Measurements from ENCODE around the gene CBX2.
A peak's percentile ranks its signal among the peaks of the same experiment; 100 is the strongest.

CBX2 gene

GRCh38 chr17:79832218-79833109 lies 54.5 kb downstream of the CBX2 start:
- no peaks in the 10 kb centered on the region for H3K27me3 ChIP-seq (ENCODE audit: low read depth, low read length)
- H3K4me3 ChIP-seq (ENCODE audit: low read depth in 1 of 2, low read length in 2 of 2) = no peak overlapping the region
- H3K27ac ChIP-seq (ENCODE audit: low read length) = no peak overlapping the region
- H3K36me3 ChIP-seq (ENCODE audit: control insufficient read depth in 1 of 2, insufficient read depth in 2 of 2, low read length in 2 of 2) = peaks cover 3 to 27% of the 10 kb centered on the region in 2 donors
- no peaks in the 10 kb centered on the region for H3K9me3 ChIP-seq (ENCODE audit: control insufficient read depth in 1 of 2, low read length in 2 of 2)
- peaks cover 3 to 58% of the 10 kb centered on the region in 2 donors for H3K4me1 ChIP-seq (ENCODE audit: control insufficient read depth in 1 of 2, insufficient read depth in 2 of 2, low read length in 2 of 2)

GRCh38 chr17:79833110-79833450 lies 55.1 kb downstream of the CBX2 start:
- H3K4me3 ChIP-seq (ENCODE audit: low read depth in 1 of 2, low read length in 2 of 2) = no peak overlapping the region
- no peaks in the 10 kb centered on the region for H3K9me3 ChIP-seq (ENCODE audit: control insufficient read depth in 1 of 2, low read length in 2 of 2)
- H3K36me3 ChIP-seq (ENCODE audit: control insufficient read depth in 1 of 2, insufficient read depth in 2 of 2, low read length in 2 of 2) = peaks cover 3 to 27% of the 10 kb centered on the region in 2 donors
- no peak overlapping the region for H3K27ac ChIP-seq (ENCODE audit: low read length)
- H3K4me1 ChIP-seq (ENCODE audit: control insufficient read depth in 1 of 2, insufficient read depth in 2 of 2, low read length in 2 of 2) = peaks cover 3 to 65% of the 10 kb centered on the region in 2 donors
- no peaks in the 10 kb centered on the region for H3K27me3 ChIP-seq (ENCODE audit: low read depth, low read length)

GRCh38 chr17:79833744-79834564 lies 56.0 kb downstream of the CBX2 start:
- H3K9me3 ChIP-seq (ENCODE audit: control insufficient read depth in 1 of 2, low read length in 2 of 2) = no peaks in the 10 kb centered on the region
- H3K27me3 ChIP-seq (ENCODE audit: low read depth, low read length) = no peaks in the 10 kb centered on the region
- peaks cover 3 to 61% of the 10 kb centered on the region in 2 donors for H3K4me1 ChIP-seq (ENCODE audit: control insufficient read depth in 1 of 2, insufficient read depth in 2 of 2, low read length in 2 of 2)
- no peak overlapping the region for H3K27ac ChIP-seq (ENCODE audit: low read length)
- H3K4me3 ChIP-seq (ENCODE audit: low read depth in 1 of 2, low read length in 2 of 2) = no peak overlapping the region
- peaks cover 3 to 27% of the 10 kb centered on the region in 2 donors for H3K36me3 ChIP-seq (ENCODE audit: control insufficient read depth in 1 of 2, insufficient read depth in 2 of 2, low read length in 2 of 2)

GRCh38 chr17:79834565-79835469 lies 56.9 kb downstream of the CBX2 start:
- Histone ChIP-seq H3K4me3 (ENCODE audit: low read depth in 1 of 2, low read length in 2 of 2) (no peak overlapping the region), H3K27me3 (ENCODE audit: low read depth, low read length) (no peaks in the 10 kb centered on the region), H3K4me1 (ENCODE audit: control insufficient read depth in 1 of 2, insufficient read depth in 2 of 2, low read length in 2 of 2) (peaks cover 3 to 61% of the 10 kb centered on the region in 2 donors), H3K27ac (ENCODE audit: low read length) (no peak overlapping the region), H3K9me3 (ENCODE audit: control insufficient read depth in 1 of 2, low read length in 2 of 2) (no peaks in the 10 kb centered on the region), H3K36me3 (ENCODE audit: control insufficient read depth in 1 of 2, insufficient read depth in 2 of 2, low read length in 2 of 2) (peaks cover 3 to 27% of the 10 kb centered on the region in 2 donors)

GRCh38 chr17:79835470-79835899 lies 57.5 kb downstream of the CBX2 start:
- Histone ChIP-seq H3K4me3 (ENCODE audit: low read depth in 1 of 2, low read length in 2 of 2) (no peak overlapping the region), H3K27ac (ENCODE audit: low read length) (no peak overlapping the region), H3K36me3 (ENCODE audit: control insufficient read depth in 1 of 2, insufficient read depth in 2 of 2, low read length in 2 of 2) (peaks cover 3 to 27% of the 10 kb centered on the region in 2 donors), H3K4me1 (ENCODE audit: control insufficient read depth in 1 of 2, insufficient read depth in 2 of 2, low read length in 2 of 2) (peaks cover 3 to 67% of the 10 kb centered on the region in 2 donors), H3K9me3 (ENCODE audit: control insufficient read depth in 1 of 2, low read length in 2 of 2) (no peaks in the 10 kb centered on the region), H3K27me3 (ENCODE audit: low read depth, low read length) (no peaks in the 10 kb centered on the region)

- peaks cover 3 to 72% of the 10 kb centered on the region in 2 donors for H3K4me1 ChIP-seq (ENCODE audit: control insufficient read depth in 1 of 2, insufficient read depth in 2 of 2, low read length in 2 of 2)
- peaks cover 3 to 27% of the 10 kb centered on the region in 2 donors for H3K36me3 ChIP-seq (ENCODE audit: control insufficient read depth in 1 of 2, insufficient read depth in 2 of 2, low read length in 2 of 2)
These were observed 58.1 kb downstream of the CBX2 start for GRCh38 chr17:79835953-79836509.

GRCh38 chr17:79836510-79836971 lies 58.6 kb downstream of the CBX2 start:
- H3K4me1 ChIP-seq (ENCODE audit: control insufficient read depth in 1 of 2, insufficient read depth in 2 of 2, low read length in 2 of 2) = peaks cover 3 to 72% of the 10 kb centered on the region in 2 donors
- H3K27ac ChIP-seq (ENCODE audit: low read length) = no peak overlapping the region
- H3K36me3 ChIP-seq (ENCODE audit: control insufficient read depth in 1 of 2, insufficient read depth in 2 of 2, low read length in 2 of 2) = peaks cover 3 to 27% of the 10 kb centered on the region in 2 donors
- H3K9me3 ChIP-seq (ENCODE audit: control insufficient read depth in 1 of 2, low read length in 2 of 2) = no peaks in the 10 kb centered on the region
- H3K27me3 ChIP-seq (ENCODE audit: low read depth, low read length) = peaks cover 10% of the 10 kb centered on the region
- peak overlapping the region; percentile 71 to 84 for H3K4me3 ChIP-seq (ENCODE audit: low read depth in 1 of 2, low read length in 2 of 2)

More at GRCh38 chr17:79835953-79836509, 58.1 kb downstream of the CBX2 start:
- Histone ChIP-seq H3K27me3 (ENCODE audit: low read depth, low read length) (peaks cover 5% of the 10 kb centered on the region), H3K9me3 (ENCODE audit: control insufficient read depth in 1 of 2, low read length in 2 of 2) (no peaks in the 10 kb centered on the region), H3K27ac (ENCODE audit: low read length) (no peak overlapping the region), H3K4me3 (ENCODE audit: low read depth in 1 of 2, low read length in 2 of 2) (peak overlapping the region; percentile 71 to 84)

GRCh38 chr17:79836972-79837887 lies 59.3 kb downstream of the CBX2 start:
- H3K27me3 ChIP-seq (ENCODE audit: low read depth, low read length) = peaks cover 16% of the 10 kb centered on the region
- H3K9me3 ChIP-seq (ENCODE audit: control insufficient read depth in 1 of 2, low read length in 2 of 2) = no peaks in the 10 kb centered on the region
- H3K4me1 ChIP-seq (ENCODE audit: control insufficient read depth in 1 of 2, insufficient read depth in 2 of 2, low read length in 2 of 2) = peaks cover 3 to 71% of the 10 kb centered on the region in 2 donors
- H3K27ac ChIP-seq (ENCODE audit: low read length) = peak overlapping the region; percentile 84
- peaks cover 3 to 27% of the 10 kb centered on the region in 2 donors for H3K36me3 ChIP-seq (ENCODE audit: control insufficient read depth in 1 of 2, insufficient read depth in 2 of 2, low read length in 2 of 2)
- peak overlapping the region; percentile 71 to 84 for H3K4me3 ChIP-seq (ENCODE audit: low read depth in 1 of 2, low read length in 2 of 2)

Data from muscle layer of duodenum (tissue), 2 donors.